Brain microvascular endothelial cell (primary cell): Measurements from ENCODE around the gene FAM131A.

Experiments
- DNase-seq: peaks from one replicate; pipeline ENCODE4 v3.0.0-alpha.2; 2020
- H3K27ac ChIP-seq: fragments of 250-450 bp; sonication (Bioruptor Pico); 2 replicates; pipeline ENCODE4 v1.5.1; 2020; ENCODE audit warnings: mild to moderate bottlenecking, moderate library complexity
- H3K27me3 ChIP-seq: fragments of 250-450 bp; sonication (Bioruptor Pico); replicated peaks from 2 replicates; pipeline ENCODE4 v1.5.1; 2020; ENCODE audit warnings: mild to moderate bottlenecking
- H3K36me3 ChIP-seq: fragments of 250-450 bp; sonication (Bioruptor Pico); replicated peaks from 2 replicates; pipeline ENCODE4 v1.5.1; 2020; ENCODE audit warnings: mild to moderate bottlenecking
- H3K4me3 ChIP-seq: 2 replicates; pipeline ENCODE4 v1.5.1; 2011; ENCODE audit warnings: low read depth, mild to moderate bottlenecking, control low read depth, low read length, moderate library complexity
- CTCF ChIP-seq: IDR thresholded peaks from 2 replicates; pipeline ENCODE4 v1.5.1; 2011; ENCODE audit warnings: low read depth, mild to moderate bottlenecking, moderate library complexity, low read length, control low read depth, inconsistent platforms; ENCODE audit errors: missing control alignments
- in situ Hi-C: cut with HindIII; loops from 2 replicates; pipeline ENCODE4 v1.10.0; 2017; ENCODE audit warnings: low sequenced_read_pairs, low pct_ligation_motif_present

Gene FAM131A

DNA sequence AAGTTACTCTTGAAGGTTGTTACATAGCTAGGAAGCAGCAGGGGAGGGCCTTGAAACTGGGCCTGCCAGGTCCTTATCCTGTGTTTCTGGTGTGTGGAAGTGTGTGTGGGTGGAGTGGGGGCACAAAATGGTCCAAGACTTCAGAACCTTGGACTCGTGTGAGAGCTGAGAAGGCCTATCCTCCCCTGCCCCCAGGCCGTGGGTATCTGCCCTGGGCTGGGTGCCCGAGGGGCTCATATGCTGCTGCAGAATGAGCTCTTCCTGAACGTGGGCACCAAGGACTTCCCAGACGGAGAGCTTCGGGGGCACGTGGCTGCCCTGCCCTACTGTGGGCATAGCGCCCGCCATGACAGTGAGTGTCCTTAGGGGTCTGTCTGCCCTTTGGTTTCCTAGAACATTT lies 46.9 kb downstream of the FAM131A start:
- TF ChIP-seq CTCF = no peak
- Histone ChIP-seq H3K36me3 (no peaks in the 10 kb centered on the region), H3K4me3 (no peak overlapping the region), H3K27me3 (peaks cover 29% of the 10 kb centered on the region), H3K27ac (no peak overlapping the region)
- in situ Hi-C loops = no loop called here
- DNase-seq = no peak

- in situ Hi-C loops = no loop called here
- TF ChIP-seq CTCF = no peak
- DNase-seq = no peak
- Histone ChIP-seq H3K27ac (no peak overlapping the region), H3K4me3 (no peak overlapping the region), H3K27me3 (peaks cover 28% of the 10 kb centered on the region), H3K36me3 (no peaks in the 10 kb centered on the region)
Observed at GRCh38 chr3:184384856-184385422, 47.5 kb downstream of the FAM131A start.

GRCh38 chr3:184386047-184386806 lies 48.8 kb downstream of the FAM131A start:
- in situ Hi-C loops = no loop called here
- H3K27me3 ChIP-seq = peaks cover 17% of the 10 kb centered on the region

DNA sequence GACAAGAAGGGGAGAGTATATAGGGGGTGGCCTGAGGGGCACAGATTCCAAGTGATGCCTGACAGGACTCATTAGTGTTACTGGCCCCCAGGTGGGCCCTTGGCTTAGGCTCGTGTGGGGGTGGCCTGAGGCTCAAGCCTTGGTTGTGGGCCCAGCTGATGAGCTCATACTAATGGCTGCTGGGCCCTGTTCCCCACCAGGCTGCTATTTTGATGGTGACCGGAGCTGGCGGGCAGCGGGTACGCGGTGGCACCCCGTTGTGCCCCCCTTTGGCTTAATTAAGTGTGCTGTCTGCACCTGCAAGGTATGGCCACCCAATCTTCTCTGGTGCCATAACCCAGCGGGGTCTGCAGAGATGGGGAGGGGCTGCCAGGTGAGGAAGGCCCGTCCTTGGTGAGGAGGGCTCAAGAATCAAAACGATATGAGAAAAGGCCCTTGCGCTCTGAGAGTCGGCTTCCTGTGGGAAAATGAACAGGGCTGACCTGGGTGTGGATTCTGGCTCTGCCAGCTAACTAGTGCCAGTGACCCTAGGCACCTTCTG lies 49.8 kb downstream of the FAM131A start:
- Histone ChIP-seq H3K27me3 (peaks cover 7% of the 10 kb centered on the region), H3K27ac (no peak overlapping the region), H3K4me3 (no peak overlapping the region), H3K36me3 (no peaks in the 10 kb centered on the region)
- no peak for DNase-seq
- no peak for TF ChIP-seq CTCF
- in situ Hi-C loops = no loop called here

More at GRCh38 chr3:184386047-184386806, 48.8 kb downstream of the FAM131A start:
- H3K36me3 ChIP-seq = no peaks in the 10 kb centered on the region
- no peak for TF ChIP-seq CTCF
- no peak overlapping the region for H3K4me3 ChIP-seq
- no peak overlapping the region for H3K27ac ChIP-seq
- DNase-seq = no peak

GRCh38 chr3:184388164-184388935 lies 51.0 kb downstream of the FAM131A start:
- in situ Hi-C loops = no loop called here
- H3K27me3 ChIP-seq = peaks cover 7% of the 10 kb centered on the region
- no peak overlapping the region for H3K4me3 ChIP-seq
- no peak for DNase-seq
- H3K27ac ChIP-seq = no peak overlapping the region
- H3K36me3 ChIP-seq = no peaks in the 10 kb centered on the region
- no peak for TF ChIP-seq CTCF
